MM.1S (cell line): ENCODE measurements around the gene LMNA.

Experiments
- EZH2 ChIP-seq: fragments of 300-600 bp; sonication (generic); optimal IDR thresholded peaks from 2 replicates; pipeline ENCODE3; 2017; ENCODE audit warnings: low read depth, mild to moderate bottlenecking, antibody characterized with exemption, low read length, mixed read lengths
- EZH2phosphoT487 ChIP-seq: fragments of 300-600 bp; sonication (generic); IDR thresholded peaks from 2 replicates; pipeline ENCODE4 v1.6.1; 2018; ENCODE audit warnings: antibody characterized with exemption, low read length
- TF ChIP-seq, protein P1 (sequence below): fragments of 300-600 bp; sonication (generic); IDR thresholded peaks from 2 replicates; pipeline ENCODE4 v1.5.1; 2016; ENCODE audit warnings: antibody characterized with exemption, low read length, mixed read lengths

DNA sequence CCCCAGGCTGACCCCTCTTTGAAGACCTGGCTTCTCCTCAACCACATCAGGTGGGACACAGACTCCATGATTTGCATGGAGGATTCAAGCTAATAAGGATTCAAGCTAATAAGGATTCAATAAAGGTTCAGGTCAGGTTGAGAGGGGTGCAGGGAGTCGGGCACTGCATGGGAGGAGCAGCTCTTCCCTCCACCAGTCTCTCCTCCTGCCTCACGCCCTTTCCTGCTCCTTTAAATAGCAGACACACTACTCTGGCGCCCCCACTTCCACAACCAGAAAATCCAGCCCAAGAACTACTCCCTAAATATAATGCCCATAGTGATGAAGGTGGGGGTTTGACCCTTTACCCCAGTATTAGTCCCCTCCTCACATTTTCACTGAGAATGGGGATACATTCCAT is 39.3 kb upstream of the LMNA start:
- TF ChIP-seq, protein P1, sequence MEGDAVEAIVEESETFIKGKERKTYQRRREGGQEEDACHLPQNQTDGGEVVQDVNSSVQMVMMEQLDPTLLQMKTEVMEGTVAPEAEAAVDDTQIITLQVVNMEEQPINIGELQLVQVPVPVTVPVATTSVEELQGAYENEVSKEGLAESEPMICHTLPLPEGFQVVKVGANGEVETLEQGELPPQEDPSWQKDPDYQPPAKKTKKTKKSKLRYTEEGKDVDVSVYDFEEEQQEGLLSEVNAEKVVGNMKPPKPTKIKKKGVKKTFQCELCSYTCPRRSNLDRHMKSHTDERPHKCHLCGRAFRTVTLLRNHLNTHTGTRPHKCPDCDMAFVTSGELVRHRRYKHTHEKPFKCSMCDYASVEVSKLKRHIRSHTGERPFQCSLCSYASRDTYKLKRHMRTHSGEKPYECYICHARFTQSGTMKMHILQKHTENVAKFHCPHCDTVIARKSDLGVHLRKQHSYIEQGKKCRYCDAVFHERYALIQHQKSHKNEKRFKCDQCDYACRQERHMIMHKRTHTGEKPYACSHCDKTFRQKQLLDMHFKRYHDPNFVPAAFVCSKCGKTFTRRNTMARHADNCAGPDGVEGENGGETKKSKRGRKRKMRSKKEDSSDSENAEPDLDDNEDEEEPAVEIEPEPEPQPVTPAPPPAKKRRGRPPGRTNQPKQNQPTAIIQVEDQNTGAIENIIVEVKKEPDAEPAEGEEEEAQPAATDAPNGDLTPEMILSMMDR, result no peak
- TF ChIP-seq EZH2phosphoT487 (no peak), EZH2 (no peak)
